Choroid plexus epithelial cell (primary cell): Measurements from ENCODE around the gene SNCAIP.

Source experiments
- DNase-seq: peaks from one replicate; pipeline ENCODE4 v3.0.0-alpha.2; 2010; ENCODE audit warnings: low read depth
- H3K4me3 ChIP-seq: 2 replicates; pipeline ENCODE4 v1.5.1; 2011; ENCODE audit warnings: low read depth, mild to moderate bottlenecking, control low read depth, low read length, moderate library complexity
- CTCF ChIP-seq: conservative IDR thresholded peaks from 2 replicates; pipeline ENCODE4 v1.5.1; 2011; ENCODE audit warnings: low read depth, mild to moderate bottlenecking, control low read depth, inconsistent platforms, low read length, moderate library complexity

Gene SNCAIP

GRCh38 chr5:122431298-122431697 lies 119.3 kb downstream of the SNCAIP start:
- TF ChIP-seq CTCF = no peak
- DNase-seq = no peak
- no peak overlapping the region for H3K4me3 ChIP-seq

- TF ChIP-seq CTCF = no peak
- no peak overlapping the region for H3K4me3 ChIP-seq
- no peak for DNase-seq
These were observed 122.4 kb downstream of the SNCAIP start for GRCh38 chr5:122434205-122434970.

DNA sequence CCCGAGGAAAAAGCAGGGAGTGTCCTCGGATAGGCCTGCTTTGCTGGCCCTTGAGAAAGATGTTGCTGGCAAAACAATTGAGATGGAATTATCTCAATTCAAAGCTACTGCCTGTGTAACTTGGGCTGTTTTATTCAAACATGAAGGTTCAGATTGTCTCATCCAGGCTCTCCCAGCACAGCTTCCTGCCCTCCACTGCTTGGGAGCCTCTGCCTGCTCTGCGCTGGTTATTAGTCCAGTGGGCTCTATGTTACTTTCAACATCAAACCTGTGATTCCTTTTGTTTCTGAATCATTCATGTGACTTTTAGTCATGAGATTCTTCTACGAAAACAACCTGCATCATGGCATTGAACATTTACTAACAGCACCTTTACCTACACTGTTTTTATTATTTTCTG lies 123.2 kb downstream of the SNCAIP start:
- no peak for TF ChIP-seq CTCF
- no peak overlapping the region for H3K4me3 ChIP-seq
- no peak for DNase-seq

DNA sequence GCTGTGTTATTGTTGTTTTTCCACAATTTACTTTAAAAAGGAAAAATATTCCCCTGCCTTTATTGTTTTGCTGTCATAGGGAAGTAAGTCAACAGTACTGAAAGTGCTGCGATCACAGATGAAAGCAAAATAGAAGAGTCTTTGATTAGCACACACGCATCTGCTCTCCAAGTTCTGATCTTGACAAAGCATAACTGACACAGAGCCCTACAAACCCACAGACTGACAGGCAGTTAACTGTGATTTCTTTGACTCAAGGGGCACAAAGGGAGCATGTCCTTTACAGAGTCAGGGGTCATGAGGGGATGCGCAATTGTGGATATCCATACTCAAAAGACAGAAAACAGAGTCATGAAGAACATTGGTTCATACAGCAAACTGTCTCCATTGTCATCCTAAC lies 123.7 kb downstream of the SNCAIP start:
- no peak for DNase-seq
- no peak overlapping the region for H3K4me3 ChIP-seq
- TF ChIP-seq CTCF = no peak

DNA sequence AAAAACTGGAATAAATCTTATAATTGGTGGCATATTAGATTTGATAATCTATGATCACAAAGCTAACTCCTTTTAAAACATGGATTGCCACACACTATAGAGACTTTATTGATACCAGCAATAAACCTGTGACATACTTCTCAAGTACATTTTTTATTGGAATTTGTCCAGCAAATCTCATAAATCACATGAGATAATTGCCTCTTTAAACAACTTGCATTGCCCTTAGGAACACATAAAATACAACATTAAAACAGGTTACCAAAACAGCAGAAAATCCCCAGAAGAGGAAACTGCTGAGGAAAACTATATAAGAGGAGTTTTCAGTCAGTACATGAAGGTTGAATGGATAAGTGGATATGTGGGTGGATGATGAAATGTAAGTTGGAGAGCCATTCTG lies 124.6 kb downstream of the SNCAIP start:
- no peak overlapping the region for H3K4me3 ChIP-seq
- TF ChIP-seq CTCF = no peak

GRCh38 chr5:122439645-122440044 lies 127.6 kb downstream of the SNCAIP start:
- no peak overlapping the region for H3K4me3 ChIP-seq
- TF ChIP-seq CTCF = no peak
- no peak for DNase-seq

More for the DNA sequence above, 124.6 kb downstream of the SNCAIP start:
- DNase-seq = no peak

DNA sequence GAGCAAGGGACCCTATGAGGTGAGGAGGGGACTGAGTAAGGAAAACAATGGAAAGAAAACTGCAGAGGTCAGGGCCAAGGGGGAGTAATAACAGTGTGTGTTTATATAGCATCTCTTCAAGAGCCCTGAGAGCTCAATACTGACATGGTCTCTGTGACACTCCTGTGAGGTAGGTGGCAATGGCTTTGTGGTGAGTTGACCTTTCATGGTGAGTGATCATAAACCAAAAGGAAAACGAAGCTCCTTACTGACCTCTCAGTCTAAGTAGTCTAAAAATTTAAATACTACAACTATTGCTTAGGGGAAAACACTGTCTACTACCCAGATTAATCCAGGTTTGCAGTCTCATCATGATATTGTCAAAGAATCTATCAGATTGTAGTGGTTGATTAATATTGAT lies 130.9 kb downstream of the SNCAIP start:
- no peak for DNase-seq
- no peak overlapping the region for H3K4me3 ChIP-seq
- no peak for TF ChIP-seq CTCF
